HL-60 (cell line): ENCODE results near the gene PRDM11.

Source experiments
- CTCF ChIP-seq: IDR thresholded peaks from one replicate; pipeline ENCODE4 v1.5.1; 2011; ENCODE audit warnings: low read length, control low read depth, inconsistent platforms; ENCODE audit not compliant: insufficient read depth
- POLR2AphosphoS5 ChIP-seq: IDR thresholded peaks from 2 replicates; pipeline ENCODE4 v1.6.1; 2012; ENCODE audit warnings: low read depth

GRCh38 chr11:45145379-45146071 lies 914 bp upstream of the PRDM11 start:
- TF ChIP-seq CTCF, result no peak
- TF ChIP-seq POLR2AphosphoS5, result no peak
